ENCODE measurements around the gene KPNA3.

Gene KPNA3

GRCh38 chr13:49814551-49815270, 22.2 kb upstream of the KPNA3 start:
- Histone ChIP-seq H3K9ac (ENCODE audit: low read length) (no peak overlapping the region), H3K4me2 (ENCODE audit: low read length) (no peak overlapping the region), H3K36me3 (replicated peaks; ENCODE audit: low read depth, low read length) (no peaks in the 10 kb centered on the region), H3K79me2 (ENCODE audit: low read length) (no peaks in the 10 kb centered on the region), H2AFZ (ENCODE audit: low read depth, low read length) (no peak overlapping the region), H3K27ac (ENCODE audit: low read length) (no peak overlapping the region), H3K27me3 (ENCODE audit: low read depth, low read length) (peaks cover 9% of the 10 kb centered on the region), H4K20me1 (ENCODE audit: insufficient read depth, low read length) (no peaks in the 10 kb centered on the region), H3K4me3 (ENCODE audit: low read length) (no peak overlapping the region), H3K4me1 (ENCODE audit: low read length) (no peaks in the 10 kb centered on the region), H3K9me3 (ENCODE audit: insufficient read depth, low read length) (no peaks in the 10 kb centered on the region)
- TF ChIP-seq EZH2phosphoT487 (IDR thresholded peaks at IDR 0.05; ENCODE audit: low read depth): no peak
- TF ChIP-seq, protein P1, sequence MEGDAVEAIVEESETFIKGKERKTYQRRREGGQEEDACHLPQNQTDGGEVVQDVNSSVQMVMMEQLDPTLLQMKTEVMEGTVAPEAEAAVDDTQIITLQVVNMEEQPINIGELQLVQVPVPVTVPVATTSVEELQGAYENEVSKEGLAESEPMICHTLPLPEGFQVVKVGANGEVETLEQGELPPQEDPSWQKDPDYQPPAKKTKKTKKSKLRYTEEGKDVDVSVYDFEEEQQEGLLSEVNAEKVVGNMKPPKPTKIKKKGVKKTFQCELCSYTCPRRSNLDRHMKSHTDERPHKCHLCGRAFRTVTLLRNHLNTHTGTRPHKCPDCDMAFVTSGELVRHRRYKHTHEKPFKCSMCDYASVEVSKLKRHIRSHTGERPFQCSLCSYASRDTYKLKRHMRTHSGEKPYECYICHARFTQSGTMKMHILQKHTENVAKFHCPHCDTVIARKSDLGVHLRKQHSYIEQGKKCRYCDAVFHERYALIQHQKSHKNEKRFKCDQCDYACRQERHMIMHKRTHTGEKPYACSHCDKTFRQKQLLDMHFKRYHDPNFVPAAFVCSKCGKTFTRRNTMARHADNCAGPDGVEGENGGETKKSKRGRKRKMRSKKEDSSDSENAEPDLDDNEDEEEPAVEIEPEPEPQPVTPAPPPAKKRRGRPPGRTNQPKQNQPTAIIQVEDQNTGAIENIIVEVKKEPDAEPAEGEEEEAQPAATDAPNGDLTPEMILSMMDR (IDR thresholded peaks at IDR 0.05; ENCODE audit: low read depth, low read length): no peak

DNA sequence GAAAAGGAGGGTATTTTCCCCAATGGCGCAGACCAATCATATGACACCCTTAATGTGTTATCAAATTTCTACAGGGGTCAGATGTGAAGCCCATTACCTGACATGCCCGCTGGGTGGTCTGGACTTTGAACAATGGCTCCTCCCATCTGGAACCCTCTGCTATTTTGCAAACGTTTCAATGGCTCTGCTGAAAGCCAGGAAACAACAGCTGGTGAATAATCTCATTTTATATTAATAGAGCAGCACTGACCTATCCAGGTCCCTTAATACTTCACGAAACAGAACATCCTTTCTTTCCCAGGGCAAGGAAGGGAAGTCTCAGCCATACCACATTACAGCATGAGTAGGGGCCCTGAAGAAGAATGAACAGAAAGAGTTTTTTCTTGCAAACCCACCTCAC, 20.3 kb upstream of the KPNA3 start:
- H3K4me1 ChIP-seq (ENCODE audit: low read length): no peaks in the 10 kb centered on the region
- no peak overlapping the region for H3K4me2 ChIP-seq (ENCODE audit: low read length)
- H3K9me3 ChIP-seq (ENCODE audit: insufficient read depth, low read length): no peaks in the 10 kb centered on the region
- TF ChIP-seq EZH2phosphoT487 (IDR thresholded peaks at IDR 0.05; ENCODE audit: low read depth): no peak
- TF ChIP-seq, protein P1 (IDR thresholded peaks at IDR 0.05; ENCODE audit: low read depth, low read length): no peak
- no peak overlapping the region for H3K27ac ChIP-seq (ENCODE audit: low read length)
- no peak overlapping the region for H2AFZ ChIP-seq (ENCODE audit: low read depth, low read length)
- no peaks in the 10 kb centered on the region for H4K20me1 ChIP-seq (ENCODE audit: insufficient read depth, low read length)
- H3K9ac ChIP-seq (ENCODE audit: low read length): no peak overlapping the region
- H3K27me3 ChIP-seq (ENCODE audit: low read depth, low read length): peaks cover 21% of the 10 kb centered on the region
- H3K4me3 ChIP-seq (ENCODE audit: low read length): no peak overlapping the region
- no peaks in the 10 kb centered on the region for H3K79me2 ChIP-seq (ENCODE audit: low read length)
- no peaks in the 10 kb centered on the region for H3K36me3 ChIP-seq (replicated peaks; ENCODE audit: low read depth, low read length)

DNA sequence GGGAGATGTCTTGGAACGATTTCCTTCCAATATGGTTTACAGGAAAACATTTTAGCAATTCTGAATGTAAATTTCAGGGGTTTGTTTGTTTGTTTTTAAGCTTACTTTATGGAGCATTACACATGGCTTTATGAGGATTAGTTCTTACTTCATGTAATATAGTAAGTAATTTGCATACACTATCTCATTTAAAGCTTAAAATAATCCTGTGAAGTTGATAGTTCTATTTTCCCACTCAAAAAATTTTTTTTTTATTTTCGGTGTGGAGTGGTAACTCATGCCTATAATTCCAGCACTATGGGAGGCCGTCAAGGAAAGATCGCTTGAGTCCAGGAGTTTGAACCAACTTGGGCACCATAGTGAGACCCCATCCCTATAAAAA, 19.0 kb upstream of the KPNA3 start:
- Histone ChIP-seq H3K36me3 (replicated peaks; ENCODE audit: low read depth, low read length) (no peaks in the 10 kb centered on the region), H2AFZ (ENCODE audit: low read depth, low read length) (no peak overlapping the region), H3K79me2 (ENCODE audit: low read length) (no peaks in the 10 kb centered on the region), H3K4me3 (ENCODE audit: low read length) (no peak overlapping the region), H3K27ac (ENCODE audit: low read length) (no peak overlapping the region), H3K27me3 (ENCODE audit: low read depth, low read length) (peaks cover 18% of the 10 kb centered on the region; the same call in 1 of the 2 replicates), H3K4me1 (ENCODE audit: low read length) (no peaks in the 10 kb centered on the region), H3K9me3 (ENCODE audit: insufficient read depth, low read length) (no peaks in the 10 kb centered on the region), H3K9ac (ENCODE audit: low read length) (no peak overlapping the region), H3K4me2 (ENCODE audit: low read length) (no peak overlapping the region), H4K20me1 (ENCODE audit: insufficient read depth, low read length) (no peaks in the 10 kb centered on the region)
- TF ChIP-seq, protein P1 (IDR thresholded peaks at IDR 0.05; ENCODE audit: low read depth, low read length): no peak
- TF ChIP-seq EZH2phosphoT487 (IDR thresholded peaks at IDR 0.05; ENCODE audit: low read depth): no peak

DNA sequence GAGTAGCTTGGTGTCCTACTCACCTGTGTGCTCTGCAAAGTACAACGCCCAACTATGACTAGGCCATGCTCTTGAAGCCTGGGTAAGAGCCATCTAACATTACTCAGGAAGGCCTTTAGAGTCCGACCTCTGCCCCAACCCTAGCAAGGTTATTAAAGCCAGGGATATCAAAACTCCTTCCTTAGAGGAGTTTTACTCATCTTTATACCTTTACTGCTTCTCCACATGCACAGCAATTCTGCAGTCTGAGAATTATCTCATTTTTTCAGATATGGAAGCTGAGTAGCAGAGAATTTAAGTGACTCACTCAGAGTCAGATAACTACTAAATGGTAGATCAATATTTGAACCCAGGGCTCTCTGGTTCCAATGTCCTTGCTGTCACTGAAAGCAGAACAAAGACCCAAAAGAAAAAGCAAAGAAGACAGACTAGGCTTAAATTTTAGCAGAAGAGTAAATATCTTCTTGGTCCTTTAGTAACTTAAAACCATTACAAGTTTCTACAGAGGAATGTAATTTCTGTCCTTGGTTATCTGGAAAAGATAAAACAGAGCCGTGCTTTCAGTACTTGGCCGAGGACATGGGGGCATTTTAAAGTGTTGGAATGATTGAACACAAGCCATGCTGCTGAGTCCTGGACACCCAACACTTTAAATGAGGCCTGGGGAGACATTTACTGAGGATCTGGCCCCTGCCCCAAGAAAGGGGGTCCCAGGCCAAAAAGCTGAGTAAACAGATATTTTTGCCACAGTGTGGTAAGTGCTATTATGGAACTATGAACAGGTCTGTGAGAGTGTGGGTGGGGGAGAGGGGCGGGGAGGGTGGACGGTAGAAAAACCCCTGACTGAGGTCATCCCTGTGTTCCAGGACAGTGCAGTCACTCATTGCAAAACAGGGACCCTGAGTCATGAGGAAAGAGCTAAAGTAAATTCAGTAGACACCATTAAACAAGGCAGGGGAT, 18.4 kb upstream of the KPNA3 start:
- Histone ChIP-seq H2AFZ (ENCODE audit: low read depth, low read length) (no peak overlapping the region), H3K4me3 (ENCODE audit: low read length) (no peak overlapping the region), H3K9ac (ENCODE audit: low read length) (no peak overlapping the region), H3K27ac (ENCODE audit: low read length) (no peak overlapping the region), H4K20me1 (ENCODE audit: insufficient read depth, low read length) (no peaks in the 10 kb centered on the region), H3K9me3 (ENCODE audit: insufficient read depth, low read length) (no peaks in the 10 kb centered on the region), H3K36me3 (replicated peaks; ENCODE audit: low read depth, low read length) (no peaks in the 10 kb centered on the region), H3K79me2 (ENCODE audit: low read length) (no peaks in the 10 kb centered on the region), H3K27me3 (ENCODE audit: low read depth, low read length) (peaks cover 18% of the 10 kb centered on the region; the same call in 1 of the 2 replicates), H3K4me1 (ENCODE audit: low read length) (no peaks in the 10 kb centered on the region), H3K4me2 (ENCODE audit: low read length) (no peak overlapping the region)
- no peak for TF ChIP-seq EZH2phosphoT487 (IDR thresholded peaks at IDR 0.05; ENCODE audit: low read depth)
- TF ChIP-seq, protein P1 (IDR thresholded peaks at IDR 0.05; ENCODE audit: low read depth, low read length): no peak
